ENCODE measurements around the gene NDUFAF4. TPM values are rescaled to one million over a fixed set of nuclear protein-coding genes. Genes with fewer than 3 reads are reported as not detected.
A peak's percentile ranks its signal among the peaks of the same experiment; 100 is the strongest.

Gene NDUFAF4
- total RNA-seq, 1 experiment from 2014 or later, result 50.9 TPM

GRCh38 chr6:96929741-96930140 lies 32.0 kb upstream of the NDUFAF4 start:
- H3K27ac Mint-ChIP-seq (ENCODE audit: unreplicated experiment), result no peak overlapping the region

GRCh38 chr6:96927660-96928059 lies 30.0 kb upstream of the NDUFAF4 start:
- CTCF ChIA-PET, result no interaction called here
- Mint-ChIP-seq H3K27ac (ENCODE audit: unreplicated experiment) (no peak overlapping the region), H3K36me3 (ENCODE audit: insufficient read depth, unreplicated experiment) (peaks cover 13% of the 10 kb centered on the region), H3K9me3 (ENCODE audit: low read depth, unreplicated experiment) (no peaks in the 10 kb centered on the region), H3K4me1 (ENCODE audit: low read depth, unreplicated experiment) (peaks cover 8% of the 10 kb centered on the region), H3K27me3 (ENCODE audit: unreplicated experiment) (peaks cover 30% of the 10 kb centered on the region), H3K4me3 (ENCODE audit: low read depth, unreplicated experiment) (no peak overlapping the region)
- TF ChIP-seq CTCF (IDR thresholded peaks at IDR 0.05; ENCODE audit: unreplicated experiment), result no peak
- intact Hi-C loops (cut with micrococcal nuclease; ENCODE audit: unreplicated experiment), result no loop called here
- no TSS peak for BruUV-seq (replicated peaks)
- DNase-seq, result no peak

More at GRCh38 chr6:96929741-96930140, 32.0 kb upstream of the NDUFAF4 start:
- CTCF ChIA-PET, result interaction anchor here (0.6 kb wide), 1 partner anchor 9 kb away, joined by 3 read pairs; no protein-coding TSS in a partner anchor
- Mint-ChIP-seq H3K27me3 (ENCODE audit: unreplicated experiment) (peaks cover 30% of the 10 kb centered on the region), H3K4me3 (ENCODE audit: low read depth, unreplicated experiment) (no peak overlapping the region), H3K36me3 (ENCODE audit: insufficient read depth, unreplicated experiment) (peaks cover 4% of the 10 kb centered on the region), H3K4me1 (ENCODE audit: low read depth, unreplicated experiment) (no peaks in the 10 kb centered on the region), H3K9me3 (ENCODE audit: low read depth, unreplicated experiment) (no peaks in the 10 kb centered on the region)
- BruUV-seq (replicated peaks), result no TSS peak
- intact Hi-C loops (cut with micrococcal nuclease; ENCODE audit: unreplicated experiment), result no loop called here
- no peak for TF ChIP-seq CTCF (IDR thresholded peaks at IDR 0.05; ENCODE audit: unreplicated experiment)
- DNase-seq, result no peak

- H3K36me3 Mint-ChIP-seq (ENCODE audit: insufficient read depth, unreplicated experiment), result peaks cover 13% of the 10 kb centered on the region
- CTCF ChIA-PET, result no interaction called here
- H3K9me3 Mint-ChIP-seq (ENCODE audit: low read depth, unreplicated experiment), result no peaks in the 10 kb centered on the region
- intact Hi-C loops (cut with micrococcal nuclease; ENCODE audit: unreplicated experiment), result no loop called here
- TF ChIP-seq CTCF (IDR thresholded peaks at IDR 0.05; ENCODE audit: unreplicated experiment), result no peak
- no TSS peak for BruUV-seq (replicated peaks)
- peak overlapping the region; percentile 13 for H3K27ac Mint-ChIP-seq (ENCODE audit: unreplicated experiment)
- H3K27me3 Mint-ChIP-seq (ENCODE audit: unreplicated experiment), result peaks cover 30% of the 10 kb centered on the region
- no peak overlapping the region for H3K4me3 Mint-ChIP-seq (ENCODE audit: low read depth, unreplicated experiment)
- no peak for DNase-seq
- peaks cover 8% of the 10 kb centered on the region for H3K4me1 Mint-ChIP-seq (ENCODE audit: low read depth, unreplicated experiment)
Measured at GRCh38 chr6:96926425-96926824, 28.7 kb upstream of the NDUFAF4 start.

GRCh38 chr6:96925290-96925687 lies 27.6 kb upstream of the NDUFAF4 start:
- Mint-ChIP-seq H3K27me3 (ENCODE audit: unreplicated experiment) (peaks cover 21% of the 10 kb centered on the region), H3K4me3 (ENCODE audit: low read depth, unreplicated experiment) (peak overlapping the region; percentile 99), H3K9me3 (ENCODE audit: low read depth, unreplicated experiment) (no peaks in the 10 kb centered on the region), H3K4me1 (ENCODE audit: low read depth, unreplicated experiment) (peaks cover 8% of the 10 kb centered on the region), H3K27ac (ENCODE audit: unreplicated experiment) (peak overlapping the region; percentile 76), H3K36me3 (ENCODE audit: insufficient read depth, unreplicated experiment) (peaks cover 13% of the 10 kb centered on the region)
- TF ChIP-seq CTCF (IDR thresholded peaks at IDR 0.05; ENCODE audit: unreplicated experiment), result no peak
- no peak for DNase-seq
- no TSS peak for BruUV-seq (replicated peaks)
- intact Hi-C loops (cut with micrococcal nuclease; ENCODE audit: unreplicated experiment), result loop anchor here (2.0 kb wide), 1 partner anchor 26 kb away; no protein-coding TSS in a partner anchor
- CTCF ChIA-PET, result interaction anchor here (0.6 to 1.4 kb wide), 3 partner anchors 26 to 148 kb away, joined by 3 to 7 read pairs (median 4); partner anchors contain the start of gene NDUFAF4

All from Calu3 (cell line).